Measurements from ENCODE around the gene HNF4A.

DNA sequence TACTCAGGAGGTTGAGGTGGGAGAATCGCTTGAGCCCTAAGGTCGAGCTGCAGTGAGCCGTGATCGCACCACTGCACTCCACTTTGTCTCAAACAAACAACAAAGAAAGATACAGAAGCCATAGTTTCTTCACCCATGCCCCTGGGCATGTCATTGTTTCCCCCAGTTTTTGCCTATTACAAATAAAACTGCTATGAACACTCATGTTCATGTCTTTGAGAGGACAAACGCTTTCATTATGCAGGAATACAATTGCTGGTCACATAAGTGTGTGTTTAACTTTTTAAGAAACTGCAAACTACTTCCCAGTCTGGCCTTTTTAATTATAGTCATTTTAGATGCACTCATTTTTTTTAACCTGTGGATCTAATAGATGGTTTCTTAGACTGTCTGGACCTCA lies 108.0 kb downstream of the HNF4A start:
- TF ChIP-seq, protein P1, sequence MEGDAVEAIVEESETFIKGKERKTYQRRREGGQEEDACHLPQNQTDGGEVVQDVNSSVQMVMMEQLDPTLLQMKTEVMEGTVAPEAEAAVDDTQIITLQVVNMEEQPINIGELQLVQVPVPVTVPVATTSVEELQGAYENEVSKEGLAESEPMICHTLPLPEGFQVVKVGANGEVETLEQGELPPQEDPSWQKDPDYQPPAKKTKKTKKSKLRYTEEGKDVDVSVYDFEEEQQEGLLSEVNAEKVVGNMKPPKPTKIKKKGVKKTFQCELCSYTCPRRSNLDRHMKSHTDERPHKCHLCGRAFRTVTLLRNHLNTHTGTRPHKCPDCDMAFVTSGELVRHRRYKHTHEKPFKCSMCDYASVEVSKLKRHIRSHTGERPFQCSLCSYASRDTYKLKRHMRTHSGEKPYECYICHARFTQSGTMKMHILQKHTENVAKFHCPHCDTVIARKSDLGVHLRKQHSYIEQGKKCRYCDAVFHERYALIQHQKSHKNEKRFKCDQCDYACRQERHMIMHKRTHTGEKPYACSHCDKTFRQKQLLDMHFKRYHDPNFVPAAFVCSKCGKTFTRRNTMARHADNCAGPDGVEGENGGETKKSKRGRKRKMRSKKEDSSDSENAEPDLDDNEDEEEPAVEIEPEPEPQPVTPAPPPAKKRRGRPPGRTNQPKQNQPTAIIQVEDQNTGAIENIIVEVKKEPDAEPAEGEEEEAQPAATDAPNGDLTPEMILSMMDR (IDR thresholded peaks at IDR 0.05) = no peak
- TF ChIP-seq POLR2A (IDR thresholded peaks at IDR 0.05) = no peak
